Peyer's patch (tissue), 4 donors: ENCODE data around the gene IGFN1. TPM values are rescaled to one million over a fixed set of nuclear protein-coding genes. Genes with fewer than 3 reads are reported as not detected.

Source experiments
- DNase-seq, 3 donors: peaks; one replicate each; pipeline ENCODE4 v3.0.0-alpha.2; 2017 to 2019
- H3K27ac ChIP-seq, 4 donors: fragments of 200-600 bp; sonication (generic); one replicate each; pipeline ENCODE4 v1.5.1; 2016 to 2019
- H3K27me3 ChIP-seq, 2 donors: fragments of 200-600 bp; sonication (generic); one replicate each; pipeline ENCODE4 v1.5.1; 2019
- H3K36me3 ChIP-seq, 3 donors: fragments of 200-600 bp; sonication (generic); one replicate each; pipeline ENCODE4 v1.5.1; 2016 to 2019
- H3K4me1 ChIP-seq, 4 donors: fragments of 200-600 bp; sonication (generic); one replicate each; pipeline ENCODE4 v1.5.1; 2016 to 2019
- H3K4me3 ChIP-seq, 4 donors: fragments of 200-600 bp; sonication (generic); 1 replicate in 3 of 4; 2 replicates in 1 of 4; pipeline ENCODE4 v1.5.1; 2016 to 2019; ENCODE audit warnings: mild to moderate bottlenecking in 1 of 4
- H3K9me3 ChIP-seq, 4 donors: fragments of 200-600 bp; sonication (generic); one replicate each; pipeline ENCODE4 v1.5.1; 2016 to 2019; ENCODE audit warnings: mild to moderate bottlenecking in 1 of 4
- CTCF ChIP-seq, 6 experiments: fragments of 450-650 bp in 4 of 6; fragments of 200-600 bp in 2 of 6; sonication (generic) in 1 of 6; IDR thresholded peaks; one replicate each; pipeline ENCODE4 v1.5.1; 2017 to 2019; ENCODE audit warnings: antibody characterized with exemption in 6 of 6, mild to moderate bottlenecking in 3 of 6, moderate library complexity in 1 of 6
- POLR2A ChIP-seq, 2 donors: fragments of 450-650 bp; IDR thresholded peaks; one replicate each; pipeline ENCODE4 v1.5.1; 2017; ENCODE audit warnings: antibody characterized with exemption in 2 of 2, mild to moderate bottlenecking in 2 of 2, moderate library complexity in 2 of 2
- total RNA-seq, 4 donors: library from RNA; depleted of rRNA; stranded (reverse); fragments of >200 nt; gene quantifications; one replicate each; pipeline ENCODE4 v1.1.0, GENCODE V29; 2016

The IGFN1 gene
- total RNA-seq, 4 donors from 2014 or later = not detected

GRCh38 chr1:201215531-201216357, 25.1 kb downstream of the IGFN1 start:
- Histone ChIP-seq H3K4me1 (no peaks in the 10 kb centered on the region), H3K4me3 (no peak overlapping the region), H3K36me3 (no peaks in the 10 kb centered on the region), H3K27ac (no peak overlapping the region), H3K27me3 (no peaks in the 10 kb centered on the region), H3K9me3 (no peaks in the 10 kb centered on the region)
- peak in 1 of 3 donors; percentile 25 for DNase-seq
- TF ChIP-seq CTCF (IDR thresholded peaks at IDR 0.05) = no peak
- no peak for TF ChIP-seq POLR2A (IDR thresholded peaks at IDR 0.05)

GRCh38 chr1:201216395-201217085, 25.9 kb downstream of the IGFN1 start:
- DNase-seq = peak in 1 of 3 donors; percentile 23
- Histone ChIP-seq H3K27me3 (no peaks in the 10 kb centered on the region), H3K27ac (no peak overlapping the region), H3K4me3 (no peak overlapping the region), H3K9me3 (no peaks in the 10 kb centered on the region), H3K36me3 (no peaks in the 10 kb centered on the region), H3K4me1 (no peaks in the 10 kb centered on the region)
- TF ChIP-seq CTCF (IDR thresholded peaks at IDR 0.05) (no peak), POLR2A (IDR thresholded peaks at IDR 0.05) (no peak)

- Histone ChIP-seq H3K27me3 (no peaks in the 10 kb centered on the region), H3K27ac (no peak overlapping the region), H3K36me3 (no peaks in the 10 kb centered on the region), H3K4me1 (no peaks in the 10 kb centered on the region), H3K4me3 (no peak overlapping the region), H3K9me3 (no peaks in the 10 kb centered on the region)
- DNase-seq = peak in 1 of 3 donors; percentile 39
- TF ChIP-seq POLR2A (IDR thresholded peaks at IDR 0.05) (no peak), CTCF (IDR thresholded peaks at IDR 0.05) (no peak)
Measured at GRCh38 chr1:201217146-201217545, 26.5 kb downstream of the IGFN1 start.

- no peak overlapping the region for H3K27ac ChIP-seq
- H3K27me3 ChIP-seq = no peaks in the 10 kb centered on the region
- DNase-seq = peak in 1 of 3 donors; percentile 4
- peaks cover 0 to 6% (median 0%) of the 10 kb centered on the region in 4 donors for H3K4me1 ChIP-seq
- no peak for TF ChIP-seq CTCF (IDR thresholded peaks at IDR 0.05)
- no peak for TF ChIP-seq POLR2A (IDR thresholded peaks at IDR 0.05)
- H3K36me3 ChIP-seq = no peaks in the 10 kb centered on the region
- H3K4me3 ChIP-seq = no peak overlapping the region
- no peaks in the 10 kb centered on the region for H3K9me3 ChIP-seq
Measured at GRCh38 chr1:201217851-201218250, 27.2 kb downstream of the IGFN1 start.

GRCh38 chr1:201218409-201218808, 27.8 kb downstream of the IGFN1 start:
- H3K36me3 ChIP-seq = no peaks in the 10 kb centered on the region
- TF ChIP-seq POLR2A (IDR thresholded peaks at IDR 0.05) (no peak), CTCF (IDR thresholded peaks at IDR 0.05) (no peak)
- peaks cover 0 to 8% (median 0%) of the 10 kb centered on the region in 4 donors for H3K4me1 ChIP-seq
- peak in 1 of 3 donors; percentile 37 for DNase-seq
- no peak overlapping the region for H3K4me3 ChIP-seq
- H3K27me3 ChIP-seq = no peaks in the 10 kb centered on the region
- no peak overlapping the region for H3K27ac ChIP-seq
- H3K9me3 ChIP-seq = no peaks in the 10 kb centered on the region
